KBM-7 (cell line): Measurements from ENCODE around the gene IFNK.

Experiments
- DNase-seq: peaks from one replicate; pipeline ENCODE4 v3.0.0-alpha.2; 2015
- in situ Hi-C: fragments of 300-500 bp; cut with MboI; formaldehyde crosslinking; loops from 2 replicates; pipeline ENCODE4 v1.14.3; 2020; ENCODE audit warnings: low sequenced_read_pairs, low pct_unique_long_range_greater_than_20kb, mixed read lengths

Gene IFNK

DNA sequence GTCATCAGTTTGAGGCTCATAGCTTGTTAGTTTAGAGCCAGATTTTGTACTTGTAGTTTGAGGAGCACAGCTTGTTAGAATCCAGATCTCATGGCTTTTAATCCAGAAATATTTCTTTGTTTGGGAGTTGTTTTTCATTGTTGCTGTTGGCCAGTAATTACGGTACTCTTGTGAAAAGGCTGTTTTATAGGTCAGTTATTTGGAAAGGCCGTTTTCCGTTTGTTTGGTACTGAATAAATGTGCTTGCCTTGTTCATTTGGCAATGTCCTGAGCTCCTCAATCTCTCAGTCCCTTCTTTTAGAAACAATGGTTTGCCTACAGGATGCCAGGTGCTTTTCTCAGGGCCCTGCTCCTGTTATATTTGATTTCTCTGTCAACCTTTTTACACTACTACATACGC, 10.0 kb downstream of the IFNK start:
- in situ Hi-C loops = no loop called here
- no peak for DNase-seq

GRCh38 chr9:27534658-27535209, 10.6 kb downstream of the IFNK start:
- no peak for DNase-seq
- in situ Hi-C loops = no loop called here

GRCh38 chr9:27535701-27536118, 11.6 kb downstream of the IFNK start:
- DNase-seq = peak; percentile 69
- in situ Hi-C loops = no loop called here

GRCh38 chr9:27536168-27536567, 12.1 kb downstream of the IFNK start:
- DNase-seq = no peak
- in situ Hi-C loops = no loop called here

DNA sequence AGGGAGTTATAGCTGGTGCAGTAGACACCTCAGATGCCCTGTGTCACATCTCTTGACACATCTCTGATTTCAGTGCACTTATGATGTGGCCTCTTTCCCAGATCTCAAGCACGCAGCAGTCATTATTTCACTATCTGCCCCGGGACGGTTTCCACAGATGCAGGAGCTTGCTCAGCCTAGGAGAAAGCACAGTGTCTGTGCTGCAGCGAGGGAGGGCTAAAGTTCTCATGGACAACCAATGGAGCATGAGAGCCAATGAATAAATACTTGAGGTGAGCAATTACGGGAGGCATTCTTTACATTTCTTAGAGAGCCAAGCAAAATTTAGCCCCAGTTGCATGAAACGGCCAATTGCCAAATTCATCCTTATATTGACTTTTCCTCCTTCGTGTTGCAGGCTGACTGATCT, 12.9 kb downstream of the IFNK start:
- DNase-seq = no peak
- in situ Hi-C loops = no loop called here

DNA sequence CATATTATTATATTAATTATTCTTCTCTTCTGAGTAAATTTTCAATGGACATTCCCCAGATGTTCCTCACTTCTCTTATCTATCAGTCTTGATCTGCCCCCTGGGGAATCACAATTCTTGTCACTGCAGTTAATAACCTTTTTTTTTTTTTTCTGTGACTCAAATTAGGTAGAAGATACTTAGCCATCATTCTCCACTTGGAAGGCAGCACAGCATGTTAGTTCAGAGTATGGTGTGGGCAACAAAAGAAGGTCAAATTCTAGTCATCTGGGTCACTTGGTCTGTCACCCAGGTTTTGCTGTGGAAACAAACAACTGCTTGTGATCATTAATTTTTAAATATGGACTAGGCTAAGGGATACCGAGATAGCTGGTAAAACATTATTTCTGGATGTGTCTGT, 13.7 kb downstream of the IFNK start:
- DNase-seq = no peak

DNA sequence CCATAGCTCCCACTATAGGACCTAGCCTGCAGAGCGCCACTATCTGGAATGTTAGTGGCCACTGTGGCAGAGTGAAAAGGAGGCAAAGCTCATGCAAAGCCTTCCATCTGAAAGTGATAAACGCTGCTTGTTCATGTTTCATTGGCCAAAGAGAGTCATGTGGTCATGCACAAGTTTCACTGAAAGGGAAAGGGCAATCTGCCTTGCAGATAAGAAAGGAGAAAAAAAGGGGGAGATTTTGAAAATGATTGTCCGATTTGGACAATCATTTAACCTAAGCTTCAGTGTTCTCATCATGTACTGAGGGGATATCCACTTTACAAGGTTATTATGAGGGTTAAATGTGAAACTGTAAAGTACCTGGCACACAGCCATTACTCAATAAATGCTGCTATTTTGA, 14.6 kb downstream of the IFNK start:
- in situ Hi-C loops = no loop called here

More for the DNA sequence above, 13.7 kb downstream of the IFNK start:
- in situ Hi-C loops = no loop called here

DNA sequence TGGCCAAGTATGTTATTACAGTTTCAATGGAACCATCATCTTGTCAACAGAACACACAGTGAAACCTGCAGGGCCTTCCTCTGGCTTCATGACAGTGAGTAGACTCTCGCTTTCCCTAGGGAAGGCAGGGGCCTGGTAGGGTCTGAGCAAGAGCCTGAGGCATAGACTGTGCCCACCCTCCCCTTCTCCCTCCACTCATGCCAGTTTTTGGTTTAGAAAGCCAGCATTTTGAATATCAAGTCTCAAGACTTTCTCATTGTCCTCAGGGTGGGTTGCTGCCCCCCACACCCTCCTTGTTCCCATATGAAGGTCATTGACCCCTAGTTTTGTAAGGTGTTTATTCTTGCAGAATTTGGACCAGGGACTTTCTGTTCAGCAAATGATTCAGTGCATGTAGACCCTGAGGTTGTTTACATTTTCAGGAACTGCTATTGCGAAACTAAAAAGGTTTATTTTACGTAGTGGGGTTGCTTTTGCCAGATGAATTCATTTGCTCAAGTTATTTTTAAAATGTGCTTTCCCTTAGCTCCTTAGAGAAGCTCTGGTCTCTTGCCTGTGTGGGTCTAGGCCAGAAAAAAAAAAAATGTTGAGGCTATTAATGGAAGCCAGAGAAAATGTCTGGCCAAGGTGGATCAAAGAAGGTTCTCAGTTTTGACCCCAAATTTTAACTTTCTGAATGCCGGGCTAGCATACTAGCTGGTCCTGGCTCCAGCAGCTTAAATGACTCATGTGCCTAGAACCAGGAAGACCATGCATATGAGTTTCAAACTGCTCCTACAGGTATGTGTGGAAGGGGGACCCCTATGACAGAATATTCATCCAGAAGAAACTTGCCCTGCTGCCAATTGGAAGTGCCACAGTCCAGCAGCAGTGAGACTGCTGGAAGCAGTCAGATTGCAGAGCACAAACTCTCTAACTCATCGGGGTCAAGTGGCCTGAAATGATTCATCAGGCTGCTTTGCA, 15.7 kb downstream of the IFNK start:
- in situ Hi-C loops = no loop called here
- peak; percentile 18 for DNase-seq

More for the DNA sequence above, 14.6 kb downstream of the IFNK start:
- DNase-seq = no peak

DNA sequence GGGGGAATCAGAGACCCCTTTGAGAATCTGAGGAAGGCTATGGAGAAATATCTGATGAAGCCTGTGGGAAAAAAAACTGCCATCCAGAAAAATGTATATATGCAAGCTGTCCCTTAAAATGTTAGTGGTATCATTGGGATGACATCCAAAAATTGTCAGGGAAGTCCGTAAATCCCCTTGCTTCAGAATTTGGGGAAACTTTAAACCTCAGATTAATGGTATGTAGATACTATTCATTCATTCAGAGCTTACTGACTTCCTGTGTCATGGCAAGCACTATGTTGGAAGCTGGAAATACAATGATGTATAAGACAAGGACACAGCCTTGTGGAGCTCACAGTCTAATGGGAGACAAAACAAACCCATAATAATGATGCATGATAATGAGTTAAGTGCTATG, 16.4 kb downstream of the IFNK start:
- no peak for DNase-seq
- in situ Hi-C loops = no loop called here

- no peak for DNase-seq
- in situ Hi-C loops = no loop called here
Measured at GRCh38 chr9:27541740-27542139, 17.6 kb downstream of the IFNK start.

GRCh38 chr9:27542508-27542907, 18.4 kb downstream of the IFNK start:
- in situ Hi-C loops = no loop called here
- DNase-seq = no peak

GRCh38 chr9:27545471-27545870, 21.4 kb downstream of the IFNK start:
- DNase-seq = no peak
- in situ Hi-C loops = no loop called here

DNA sequence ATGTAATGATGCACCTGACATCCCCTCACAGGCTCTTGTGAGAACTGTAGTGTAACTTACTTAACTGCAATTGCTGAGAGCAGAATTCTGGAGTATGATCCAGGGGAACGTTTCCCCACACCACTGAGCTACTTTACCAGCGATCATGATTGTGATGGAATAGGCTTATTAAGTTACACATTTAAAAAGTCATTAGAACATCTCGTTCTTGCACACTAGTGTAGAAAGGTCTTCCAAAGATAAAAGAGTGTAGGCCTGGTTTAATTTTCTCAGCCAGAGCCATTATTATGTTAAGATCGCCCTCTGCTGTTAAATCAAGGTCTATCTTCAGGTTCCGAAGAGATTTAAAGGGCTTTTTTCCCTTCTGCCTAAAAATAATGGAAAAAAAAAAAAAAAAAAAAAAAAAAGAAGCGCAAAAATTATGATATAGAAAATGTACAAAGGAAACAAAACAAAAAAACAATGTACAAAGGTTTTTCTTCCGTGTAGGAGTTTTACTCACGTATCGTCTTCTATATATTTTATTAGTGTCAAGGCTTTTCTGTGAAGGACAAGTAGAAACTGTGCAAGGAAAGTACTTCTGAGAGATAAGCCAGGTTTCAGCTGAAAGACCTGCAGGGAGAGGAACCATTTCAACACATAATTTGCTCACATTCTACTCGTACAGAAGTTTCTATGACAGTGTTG, 24.1 kb downstream of the IFNK start:
- peak; percentile 59 for DNase-seq
- in situ Hi-C loops = no loop called here

GRCh38 chr9:27549196-27549755, 25.2 kb downstream of the IFNK start:
- in situ Hi-C loops = no loop called here

GRCh38 chr9:27554712-27555111, 30.6 kb downstream of the IFNK start:
- DNase-seq = no peak
- in situ Hi-C loops = no loop called here

More at GRCh38 chr9:27549196-27549755, 25.2 kb downstream of the IFNK start:
- DNase-seq = no peak

GRCh38 chr9:27556470-27556869, 32.4 kb downstream of the IFNK start:
- in situ Hi-C loops = no loop called here
- DNase-seq = no peak

DNA sequence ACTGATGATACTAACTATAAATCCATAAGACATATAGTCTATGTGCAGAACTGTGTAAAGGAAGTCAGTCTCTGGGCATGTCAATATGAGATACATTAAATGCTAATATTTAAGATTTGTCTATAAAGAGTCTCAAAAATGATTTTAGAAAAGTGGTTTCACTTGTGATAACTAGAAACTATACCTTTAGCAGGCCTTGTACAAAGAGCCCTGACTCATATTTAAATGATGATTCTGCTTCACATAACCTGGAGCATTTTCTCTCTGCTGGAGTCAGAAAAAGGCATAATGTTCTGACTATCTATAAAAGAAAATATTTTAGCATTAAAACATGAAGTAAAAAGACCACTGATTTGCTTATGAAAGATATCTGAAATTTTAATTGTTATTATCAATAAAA, 34.2 kb downstream of the IFNK start:
- in situ Hi-C loops = no loop called here

DNA sequence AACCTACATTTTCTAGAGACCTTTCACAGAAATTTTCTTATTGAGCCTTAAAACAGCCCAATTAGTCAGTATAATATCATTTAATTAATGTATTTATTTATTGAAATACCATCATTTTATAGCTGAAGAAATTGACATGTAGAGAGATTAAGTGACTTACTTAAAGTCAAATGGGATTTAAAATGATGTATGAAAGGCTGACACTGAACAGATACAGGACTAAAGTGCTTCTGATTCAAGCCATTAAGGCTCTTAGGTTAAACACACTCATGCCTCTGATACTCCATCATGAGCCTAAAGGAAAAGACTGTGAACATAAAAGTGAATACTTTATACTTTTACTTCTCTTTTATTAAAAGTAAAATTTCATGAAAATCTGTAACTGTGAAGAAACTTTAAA, 36.4 kb downstream of the IFNK start:
- in situ Hi-C loops = no loop called here
- no peak for DNase-seq

More for the DNA sequence above, 34.2 kb downstream of the IFNK start:
- DNase-seq = no peak

DNA sequence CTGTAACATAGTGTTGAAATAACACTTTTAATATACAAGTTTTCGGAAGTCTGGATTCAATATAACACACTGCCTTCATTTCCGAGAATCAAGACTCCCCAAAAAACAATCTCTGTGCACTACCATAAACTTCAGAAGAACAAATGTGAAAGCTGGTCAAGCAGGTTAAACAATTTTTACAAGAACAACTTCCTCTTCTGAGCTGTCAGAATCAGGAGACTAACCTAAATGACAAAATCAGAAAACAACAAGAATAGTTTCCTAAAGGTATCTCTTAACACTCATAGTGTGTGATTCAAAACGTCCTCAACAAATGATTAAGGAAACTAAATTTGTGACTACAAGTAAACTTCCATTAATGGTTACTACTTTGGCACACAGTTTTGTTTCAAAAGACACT, 37.6 kb downstream of the IFNK start:
- in situ Hi-C loops = no loop called here
- DNase-seq = no peak
